AG04449 (cell line): Measurements from ENCODE around the gene TALDO1.

Experiments used
- CTCF ChIA-PET: fragments of 350-600 bp; formaldehyde crosslinking; extraction: SDS; loops from one replicate; lab custom pipeline; 2021; ENCODE audit warnings: antibody characterized with exemption; lab: Yijun Ruan, JAX
- POLR2A ChIA-PET: fragments of 400-600, 350-600 bp; formaldehyde crosslinking; extraction: SDS; loops from one replicate; lab custom pipeline; 2020; ENCODE audit warnings: antibody characterized with exemption, inconsistent platforms; lab: Yijun Ruan, JAX
- DNase-seq: peaks from one replicate; pipeline ENCODE4 v3.0.0-alpha.2; 2010; ENCODE audit warnings: low read depth, low spot score
- H3K4me3 ChIP-seq: 2 replicates; pipeline ENCODE4 v1.5.1; 2011; ENCODE audit warnings: low read depth, mild to moderate bottlenecking, control low read depth, low read length
- CTCF ChIP-seq: IDR thresholded peaks from one replicate; pipeline ENCODE4 v1.5.1; 2011; ENCODE audit warnings: mild to moderate bottlenecking, moderate library complexity, low read length, control low read depth, inconsistent platforms; ENCODE audit not compliant: insufficient read depth; ENCODE audit errors: missing control alignments

Gene TALDO1

GRCh38 chr11:747158-748006 lies at the start of gene TALDO1:
Gene TALDO1, plus strand, starts transcription at chr11:747464. Its CDS starts 18 bp downstream, at chr11:747482.
- DNase-seq, result no peak
- TF ChIP-seq CTCF, result peak; percentile 34
- ChIA-PET CTCF (interaction anchor here (1.1 to 4.9 kb wide), 10 partner anchors 11 to 192 kb away, joined by 3 to 32 read pairs (median 4); partner anchors contain the start of gene EPS8L2), POLR2A (interaction anchor here (1.0 to 1.4 kb wide), 5 partner anchors 14 to 52 kb away, joined by 3 read pairs; partner anchors contain the start of gene TMEM80)
- peak within 1 kb of the TSS; percentile 78 for H3K4me3 ChIP-seq

- POLR2A ChIA-PET, result interaction anchor here (0.9 to 1.6 kb wide), 4 partner anchors 9 to 122 kb away, joined by 3 to 5 read pairs (median 4); partner anchors contain the start of genes PHRF1 and TALDO1
- no peak for DNase-seq
- no peak overlapping the region for H3K4me3 ChIP-seq
- no peak for TF ChIP-seq CTCF
- CTCF ChIA-PET, result interaction anchor here (1.0 to 17.1 kb wide), 5 partner anchors 9 to 36 kb away, joined by 3 to 198 read pairs (median 3); partner anchors contain the start of gene EPS8L2
These were observed 49.4 kb upstream of the TALDO1 start for GRCh38 chr11:697811-698311.

- CTCF ChIA-PET, result interaction anchor here (0.7 to 17.1 kb wide), 3 partner anchors 8 to 35 kb away, joined by 3 to 198 read pairs (median 17); partner anchors contain the start of gene EPS8L2
- DNase-seq, result no peak
- no peak for TF ChIP-seq CTCF
- H3K4me3 ChIP-seq, result no peak overlapping the region
- POLR2A ChIA-PET, result no interaction called here
These were observed 48.7 kb upstream of the TALDO1 start for GRCh38 chr11:698493-699115.

GRCh38 chr11:699116-699508 lies 48.2 kb upstream of the TALDO1 start:
- CTCF ChIA-PET, result interaction anchor here (0.7 to 17.1 kb wide), 5 partner anchors 25 to 144 kb away, joined by 3 to 198 read pairs (median 3); no protein-coding TSS in a partner anchor

GRCh38 chr11:699753-700152 lies 47.5 kb upstream of the TALDO1 start:
- CTCF ChIA-PET, result interaction anchor here (0.8 to 17.1 kb wide), 4 partner anchors 25 to 144 kb away, joined by 3 to 198 read pairs (median 3); no protein-coding TSS in a partner anchor
- POLR2A ChIA-PET, result no interaction called here
- TF ChIP-seq CTCF, result no peak
- no peak overlapping the region for H3K4me3 ChIP-seq
- DNase-seq, result no peak

More at GRCh38 chr11:699116-699508, 48.2 kb upstream of the TALDO1 start:
- DNase-seq, result no peak
- no peak for TF ChIP-seq CTCF
- no peak overlapping the region for H3K4me3 ChIP-seq
- POLR2A ChIA-PET, result no interaction called here
